NK-92 (cell line): ENCODE results near the gene ACTR1B.
"Not testable (repeated sequence)": the region's sequence is repeated elsewhere in the genome, so short reads cannot be mapped to it uniquely, and the experiment has no call there.

ENCODE experiments used
- DNase-seq: peaks from one replicate; lab custom pipeline; 2025; ENCODE audit not compliant: unreplicated experiment; lab: John Stamatoyannopoulos, UW

Gene ACTR1B

GRCh38 chr2:97659256-97660043 is 4.4 kb downstream of the ACTR1B start:
- DNase-seq: no peak

GRCh38 chr2:97658691-97659157 is 5.1 kb downstream of the ACTR1B start:
- no peak for DNase-seq

GRCh38 chr2:97657986-97658690 is 5.7 kb downstream of the ACTR1B start:
- DNase-seq: no peak

GRCh38 chr2:97656905-97657587 is 6.8 kb downstream of the ACTR1B start:
- DNase-seq: no peak

- DNase-seq: no peak
Observed at GRCh38 chr2:97656129-97656755, 7.6 kb downstream of the ACTR1B start.

GRCh38 chr2:97654791-97655190 is 9.1 kb downstream of the ACTR1B start:
- no peak for DNase-seq

- no peak for DNase-seq
Observed at GRCh38 chr2:97654309-97654708, 9.5 kb downstream of the ACTR1B start.

- no peak for DNase-seq
Observed at GRCh38 chr2:97653874-97654273, 10.0 kb downstream of the ACTR1B start.

GRCh38 chr2:97653473-97653872 is 10.4 kb downstream of the ACTR1B start:
- no peak for DNase-seq

GRCh38 chr2:97651114-97651513 is 12.7 kb downstream of the ACTR1B start:
- no peak for DNase-seq

- no peak for DNase-seq
Observed at GRCh38 chr2:97646977-97647376, 16.9 kb downstream of the ACTR1B start.

- peak; percentile 93 for DNase-seq
Observed at GRCh38 chr2:97645695-97646629, 17.9 kb downstream of the ACTR1B start, which contains the start of gene COX5B. Gene COX5B, plus strand, starts transcription at chr2:97646062. Its CDS starts 25 bp downstream, at chr2:97646087.

- DNase-seq: no peak
Observed at GRCh38 chr2:97645112-97645694, 18.6 kb downstream of the ACTR1B start.

- DNase-seq: no peak
Observed at GRCh38 chr2:97644023-97644717, 19.7 kb downstream of the ACTR1B start.

GRCh38 chr2:97626049-97626430 is 37.8 kb downstream of the ACTR1B start:
- DNase-seq: not testable (repeated sequence)

GRCh38 chr2:97625354-97626048 is 38.3 kb downstream of the ACTR1B start:
- not testable (repeated sequence) for DNase-seq

- DNase-seq: not testable (repeated sequence)
Observed at GRCh38 chr2:97622976-97623375, 40.9 kb downstream of the ACTR1B start.

GRCh38 chr2:97620492-97620891 is 43.4 kb downstream of the ACTR1B start:
- not testable (repeated sequence) for DNase-seq
